T-helper 1 cell treated with Interleukin-12 subunit alpha and Interleukin-12 subunit beta and Interleukin-4 antibody, amounts not matched to agents 30 ng/mL and 1 ng/mL, for 36 hours (primary cell): ENCODE results near the gene ASB8. TPM values are rescaled to one million over a fixed set of nuclear protein-coding genes. Genes with fewer than 3 reads are reported as not detected.

ENCODE experiments used
- intact Hi-C: fragments of 100-400 bp; cut with micrococcal nuclease; formaldehyde crosslinking; loops from one replicate; pipeline ENCODE4 v1.15.1; 2024
- total RNA-seq: library from RNA; stranded (reverse); gene quantifications from 2 replicates; pipeline ENCODE4 v1.2.3, GENCODE V29; 2022

Gene ASB8
- total RNA-seq, 1 donor from 2014 or later, result 42.3 TPM

DNA sequence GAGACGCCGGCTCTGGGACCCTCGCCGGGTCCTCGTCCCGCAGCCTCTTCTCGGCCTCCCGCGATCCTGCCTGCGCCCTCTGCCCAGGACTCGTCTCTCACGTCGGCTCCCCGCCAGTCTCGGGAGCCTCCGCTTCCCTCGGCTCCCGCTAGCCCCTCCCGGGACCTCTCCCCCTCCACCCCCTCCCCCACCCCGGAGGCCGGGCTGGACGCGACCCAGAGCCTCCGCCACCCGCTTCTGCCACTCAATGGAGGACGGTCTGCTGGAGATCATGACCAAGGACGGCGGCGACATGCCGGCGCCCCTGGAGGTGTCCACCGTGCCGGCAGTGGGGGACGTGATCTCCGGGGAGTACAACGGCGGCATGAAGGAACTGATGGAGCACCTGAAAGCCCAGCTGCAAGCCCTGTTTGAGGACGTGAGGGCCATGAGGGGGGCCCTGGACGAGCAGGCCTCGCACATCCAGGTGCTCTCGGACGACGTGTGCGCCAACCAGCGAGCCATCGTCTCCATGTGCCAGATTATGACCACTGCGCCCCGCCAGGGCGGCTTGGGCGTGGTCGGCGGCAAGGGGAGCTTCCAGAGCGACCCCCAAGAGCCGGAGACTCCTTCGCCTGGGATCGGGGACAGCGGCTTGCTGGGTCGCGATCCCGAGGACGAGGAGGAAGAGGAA is 26.7 kb upstream of the ASB8 start:
- intact Hi-C loops, result loop anchor here (1.0 to 10.0 kb wide), 6 partner anchors 14 to 1819 kb away; partner anchors contain the start of genes ASB8, SENP1, VDR and ZNF641

DNA sequence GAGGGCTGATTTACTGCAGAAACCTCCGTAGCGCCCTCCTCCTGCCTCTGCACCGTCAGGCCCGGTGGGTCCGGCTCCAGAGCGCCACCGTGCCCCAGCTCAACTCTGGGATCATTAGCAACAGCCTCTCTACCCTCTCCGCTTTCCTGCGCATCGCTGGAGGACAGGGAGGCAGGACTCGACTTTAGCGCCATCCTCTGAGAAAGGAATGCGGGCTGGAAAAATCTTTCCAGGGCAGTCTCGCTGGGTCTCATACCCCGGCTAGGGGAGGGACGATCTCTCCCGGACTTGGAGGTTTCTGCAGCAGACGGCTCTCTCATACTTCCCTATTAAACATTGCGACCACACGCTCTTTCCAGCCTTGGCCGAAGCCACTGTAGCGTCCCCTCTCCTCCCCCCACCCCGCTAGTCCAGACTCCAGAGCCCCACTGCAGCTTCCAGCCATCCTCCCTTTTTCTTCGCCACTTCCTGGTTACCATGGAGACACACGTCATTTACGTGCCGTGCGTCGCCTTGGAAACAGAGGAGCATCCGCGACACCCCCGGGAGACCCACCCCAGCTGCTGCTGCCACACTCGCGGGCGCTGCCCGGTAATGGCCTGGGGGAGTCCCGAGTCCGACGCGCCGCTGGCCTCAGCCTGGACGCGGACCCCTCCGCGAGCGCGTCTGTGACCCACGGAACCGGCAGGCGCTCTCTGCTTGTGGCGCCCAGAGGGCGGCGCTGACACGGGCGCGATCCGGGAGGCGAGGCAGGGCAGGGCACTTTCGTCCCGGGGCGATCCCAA is 26.0 kb upstream of the ASB8 start, which contains the start of gene CCDC184:
CCDC184 (plus strand) TSS at position 554 of the 785 bp plus-strand sequence. CDS start 479 bp downstream, outside the sequence.
- intact Hi-C loops, result loop anchor here (1.0 to 10.0 kb wide), 6 partner anchors 15 to 1818 kb away; partner anchors contain the start of genes ASB8, SENP1, VDR and ZNF641

DNA sequence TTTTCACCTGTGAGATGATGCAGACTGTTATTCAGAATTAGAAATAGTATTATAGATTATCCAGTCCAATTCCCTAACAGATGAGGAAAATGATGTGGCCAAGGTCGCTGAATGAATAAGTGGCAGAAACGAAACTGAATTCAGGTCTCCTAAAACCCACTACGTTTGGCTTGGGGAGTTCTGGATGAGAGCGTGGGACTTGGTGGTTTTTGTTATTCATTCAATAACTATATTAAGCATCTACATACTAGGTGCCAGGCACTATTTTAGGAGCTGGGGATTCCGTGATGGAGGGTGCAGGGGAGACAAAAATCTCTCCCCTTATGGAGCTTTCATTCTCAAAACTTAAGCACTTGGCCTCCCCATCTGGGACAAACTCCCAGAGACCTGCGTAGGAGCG is 25.3 kb upstream of the ASB8 start:
- intact Hi-C loops, result loop anchor here (1.0 to 10.0 kb wide), 6 partner anchors 16 to 1818 kb away; partner anchors contain the start of genes ASB8, SENP1, VDR and ZNF641

DNA sequence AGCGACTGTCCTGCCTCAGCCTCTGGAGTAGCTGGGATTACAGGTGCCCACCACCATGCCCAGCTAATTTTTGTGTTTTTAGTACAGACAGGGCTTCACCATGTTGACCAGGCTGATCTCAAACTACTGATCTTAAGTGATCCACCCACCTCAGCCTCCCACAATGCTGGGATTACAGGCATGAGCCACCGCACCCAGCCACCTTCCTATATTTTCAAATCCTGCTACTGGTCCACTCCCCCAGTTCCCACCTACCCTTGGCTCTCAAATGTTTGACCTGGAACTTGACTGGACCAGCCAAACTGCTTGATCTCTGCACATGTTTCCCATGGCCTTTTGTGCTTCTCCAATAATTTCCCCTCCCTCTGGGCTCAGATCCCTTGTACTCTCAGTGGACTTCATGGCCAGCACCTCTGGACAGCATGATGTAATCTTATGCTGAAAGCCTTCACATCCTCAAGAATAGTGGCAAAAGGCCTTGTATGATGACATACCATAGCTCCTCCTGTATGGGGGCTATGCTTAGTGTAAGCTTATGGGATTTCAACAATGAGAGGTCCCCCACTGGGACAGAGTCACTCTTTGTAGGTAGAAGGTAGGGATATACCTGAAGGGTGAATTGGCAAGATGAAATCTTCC is 23.7 kb upstream of the ASB8 start:
- intact Hi-C loops, result loop anchor here (5.0 to 10.0 kb wide), 2 partner anchors 171 to 1816 kb away; partner anchors contain the start of gene ZNF641

DNA sequence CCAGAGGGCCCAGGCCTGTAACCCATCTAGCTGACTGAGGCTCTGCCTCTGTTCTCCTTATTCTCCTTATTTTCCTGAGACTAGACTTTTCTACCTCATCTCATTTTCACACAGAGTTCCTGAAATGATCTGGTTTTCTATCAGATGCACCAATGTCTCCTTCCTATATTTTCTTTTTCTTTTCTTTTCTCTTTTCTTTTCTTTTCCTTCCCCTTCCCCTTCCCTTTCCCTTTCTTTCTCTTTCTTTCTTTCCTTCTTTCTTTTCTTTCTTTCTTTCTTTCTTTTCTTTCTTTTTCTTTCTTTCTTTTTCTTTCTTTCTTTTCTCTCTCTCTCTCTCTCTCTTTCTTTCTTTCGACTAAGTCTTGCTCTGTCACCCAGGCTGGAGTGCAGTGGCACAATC is 23.1 kb upstream of the ASB8 start:
- intact Hi-C loops, result loop anchor here (5.0 to 10.0 kb wide), 2 partner anchors 172 to 1816 kb away; partner anchors contain the start of gene ZNF641

DNA sequence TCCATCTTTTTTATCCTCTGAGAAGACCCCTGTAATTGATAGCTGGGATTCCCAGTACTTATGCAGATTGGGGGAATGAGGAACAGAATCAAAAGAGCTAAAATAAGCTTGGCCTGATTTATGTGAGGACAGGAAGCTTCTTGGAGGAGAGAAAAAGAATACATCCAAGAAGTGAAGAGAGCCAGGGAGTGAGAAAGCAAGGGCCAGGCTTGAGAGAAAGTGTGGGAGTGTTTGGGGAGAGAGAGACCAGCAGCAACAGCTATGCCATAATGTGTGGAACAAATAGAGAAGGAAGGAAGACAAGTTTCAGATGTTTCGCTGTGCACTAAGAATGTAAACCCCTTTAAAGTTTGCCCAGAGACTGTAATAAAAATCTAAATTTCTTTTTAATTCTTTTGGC is 22.2 kb upstream of the ASB8 start:
- intact Hi-C loops, result no loop called here

DNA sequence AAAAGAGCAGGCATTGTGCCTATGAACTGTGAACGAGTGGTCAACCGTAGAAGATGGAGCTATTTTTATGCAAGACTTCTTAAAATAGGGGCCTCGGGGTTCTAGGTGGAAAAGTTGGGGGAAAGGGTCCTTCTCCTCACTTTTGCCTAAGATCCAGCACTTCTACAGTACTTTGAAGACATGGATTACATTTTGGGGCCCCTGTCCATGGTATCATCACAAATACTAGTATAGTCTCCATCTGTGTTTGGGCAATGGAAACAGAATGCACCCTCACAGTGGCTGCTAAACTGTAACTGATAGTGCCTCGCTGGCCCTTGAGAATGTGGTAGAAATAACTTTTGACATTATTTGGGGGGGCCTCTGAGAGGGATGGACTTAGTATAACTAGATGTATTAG is 20.7 kb upstream of the ASB8 start:
- intact Hi-C loops, result no loop called here

DNA sequence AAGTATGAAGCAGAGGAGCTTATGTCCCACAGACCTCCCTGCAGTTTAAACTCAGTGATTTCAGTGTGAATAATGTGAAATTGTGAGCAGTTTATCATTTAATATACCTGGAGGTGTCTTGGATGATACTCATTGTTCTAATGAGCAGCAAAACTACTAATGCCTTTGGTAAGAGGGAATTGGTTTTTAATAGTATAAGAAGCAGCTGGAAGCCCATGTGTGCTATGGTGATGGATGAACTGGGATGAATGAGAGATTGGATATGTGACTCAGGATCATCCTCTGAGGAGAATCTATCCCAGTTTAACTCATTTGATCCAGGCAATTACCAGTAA is 19.1 kb upstream of the ASB8 start:
- intact Hi-C loops, result no loop called here

DNA sequence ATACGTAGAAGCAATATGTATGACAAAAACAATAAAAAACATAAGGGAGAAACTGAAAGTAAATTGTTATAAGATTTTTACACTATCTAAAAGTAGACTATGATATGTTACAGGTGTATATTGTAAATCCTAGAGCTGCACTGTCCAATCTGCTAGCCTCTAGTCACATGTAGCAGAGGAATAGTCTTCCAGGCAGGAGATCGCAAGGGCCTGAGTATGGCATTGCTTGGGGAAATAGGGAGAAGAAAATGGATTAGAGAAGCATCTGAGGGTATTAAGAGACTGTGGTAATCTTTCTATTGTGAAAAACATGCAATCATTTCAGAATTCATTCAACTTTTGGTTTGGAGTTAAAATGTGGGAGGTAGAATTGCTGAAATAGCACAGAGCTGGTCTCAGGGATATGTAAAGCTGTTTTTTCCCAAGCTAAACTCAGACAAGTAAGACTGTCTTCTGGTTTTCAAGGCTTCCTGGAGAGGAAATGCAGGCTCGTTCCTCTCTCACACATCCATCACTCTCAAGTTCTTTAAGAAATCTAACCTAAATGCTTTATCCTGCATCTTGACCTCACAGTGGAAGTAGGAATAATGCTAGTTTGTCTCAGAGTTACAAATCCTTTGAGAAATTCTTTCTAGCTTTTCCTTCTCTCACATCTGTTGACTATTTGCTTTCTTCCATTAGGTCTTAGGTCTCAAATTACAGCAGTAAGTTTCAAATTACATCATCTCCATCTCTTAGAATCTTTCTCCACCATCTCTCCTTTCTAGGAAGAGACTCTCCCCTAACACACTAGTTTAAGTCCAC is 18.5 kb upstream of the ASB8 start:
- intact Hi-C loops, result no loop called here

DNA sequence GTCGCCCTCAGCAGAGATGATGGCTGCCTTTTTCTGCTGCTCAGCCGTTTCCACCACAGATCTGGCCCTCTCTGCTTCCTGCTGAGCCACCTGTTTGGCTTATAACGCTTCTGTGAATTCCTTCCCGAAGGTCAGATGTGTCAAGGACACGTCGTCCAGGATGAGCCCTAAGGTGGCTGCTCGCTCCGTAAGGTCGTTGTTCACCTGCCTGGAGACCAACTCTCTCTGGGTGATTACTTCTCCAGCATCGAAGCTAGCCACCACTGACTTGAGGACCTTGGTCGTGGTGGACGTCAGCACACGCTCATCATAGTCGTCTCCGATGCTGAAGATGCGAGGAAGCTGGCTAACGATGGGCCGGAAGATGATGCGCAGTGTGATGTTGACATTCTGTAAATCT is 11.7 kb upstream of the ASB8 start:
- intact Hi-C loops, result loop anchor here (5.0 kb wide), 1 partner anchor 167 kb away; the partner anchor contains the start of gene COL2A1

DNA sequence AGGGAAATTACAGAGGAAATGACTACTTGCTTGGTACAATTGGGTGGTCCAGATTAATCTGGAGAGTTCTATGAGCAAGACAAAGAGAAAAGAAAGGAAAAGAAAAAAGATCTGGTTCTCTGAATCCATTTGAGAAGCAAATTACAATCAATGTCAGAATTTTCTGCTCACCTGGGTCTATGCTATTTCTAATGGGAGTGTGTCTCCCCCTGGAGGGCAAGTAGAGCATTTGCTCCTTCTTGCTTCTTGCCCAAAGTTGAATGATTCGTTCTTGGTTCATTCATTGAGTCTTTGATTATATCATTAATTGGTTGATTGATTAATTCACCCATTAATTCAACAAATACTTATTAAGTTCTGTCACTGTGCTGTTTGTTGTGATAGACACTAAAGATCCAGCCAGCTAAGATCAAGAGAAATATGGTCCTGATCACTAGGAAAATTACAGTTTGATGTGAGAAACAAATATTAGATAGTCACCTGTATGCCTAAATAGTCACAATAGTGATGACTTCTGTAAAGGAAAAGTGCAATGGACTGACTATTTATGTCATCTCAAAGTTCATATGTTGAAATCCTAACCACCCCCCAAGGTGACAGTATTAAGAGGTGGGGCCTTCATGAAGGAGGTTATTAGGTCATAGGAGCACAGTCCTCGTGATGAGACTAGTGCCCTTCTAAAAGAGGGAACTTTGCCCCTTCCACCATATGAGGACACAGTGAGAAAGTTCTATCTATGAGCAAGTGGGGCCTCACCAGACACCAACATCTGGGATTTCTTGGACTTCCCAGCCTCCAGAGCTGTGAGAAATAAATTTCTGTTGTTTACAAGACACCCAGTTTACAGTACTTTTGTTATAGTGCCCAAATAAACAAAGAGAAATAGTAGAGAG is 8.0 kb upstream of the ASB8 start:
- intact Hi-C loops, result loop anchor here (1.0 to 5.0 kb wide), 8 partner anchors 8 to 453 kb away; partner anchors contain the start of genes ASB8, COL2A1, SENP1 and TMEM106C

DNA sequence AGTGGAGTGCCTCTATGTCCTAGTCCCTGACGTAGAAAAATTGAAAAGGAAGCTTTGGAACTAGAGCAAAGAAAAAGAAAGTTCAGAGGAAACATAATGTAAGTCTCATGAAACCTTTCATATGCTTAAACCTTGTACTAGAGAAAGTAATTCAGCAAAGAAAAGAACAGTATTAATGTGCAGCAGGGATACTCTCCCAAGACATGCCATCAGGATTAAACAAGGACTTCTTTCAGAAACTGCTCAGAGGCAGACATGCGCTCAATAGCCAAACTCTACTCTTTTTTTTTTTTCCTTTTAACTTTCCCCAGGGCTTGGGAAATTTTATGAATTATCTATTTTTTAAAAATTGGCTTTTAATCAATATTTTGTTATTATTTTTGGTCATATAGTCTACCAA is 7.1 kb upstream of the ASB8 start:
- intact Hi-C loops, result loop anchor here (2.0 kb wide), 1 partner anchor 58 kb away; the partner anchor contains the start of gene SENP1

DNA sequence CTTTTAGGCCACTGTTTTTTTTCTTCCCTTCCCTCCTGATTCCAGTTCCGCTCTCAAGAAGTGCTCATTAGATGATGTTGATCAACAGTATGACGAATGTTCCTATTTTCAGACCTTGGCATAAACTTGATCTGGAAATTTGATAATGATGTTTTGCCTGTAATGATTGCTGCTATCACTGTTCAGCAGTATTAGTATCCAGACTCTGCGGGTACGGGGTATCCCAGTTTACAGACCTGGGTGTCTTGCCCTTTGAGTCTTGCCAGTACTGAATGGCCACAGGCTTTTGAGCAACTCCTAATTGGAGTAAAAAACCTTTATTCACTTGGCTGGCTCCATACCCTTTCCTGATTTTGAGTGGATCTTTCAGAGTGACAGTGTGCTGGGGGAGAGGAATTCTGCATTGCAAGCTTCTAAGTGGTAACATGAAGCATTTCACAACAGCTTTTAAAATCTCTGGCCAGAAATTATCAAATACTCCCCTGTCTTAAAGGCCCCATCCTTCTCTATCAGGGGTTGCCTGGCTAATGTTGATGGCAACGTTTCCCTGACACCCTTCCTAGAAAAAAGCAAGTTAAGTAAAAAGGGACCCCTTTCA is 5.9 kb upstream of the ASB8 start:
- intact Hi-C loops, result no loop called here

DNA sequence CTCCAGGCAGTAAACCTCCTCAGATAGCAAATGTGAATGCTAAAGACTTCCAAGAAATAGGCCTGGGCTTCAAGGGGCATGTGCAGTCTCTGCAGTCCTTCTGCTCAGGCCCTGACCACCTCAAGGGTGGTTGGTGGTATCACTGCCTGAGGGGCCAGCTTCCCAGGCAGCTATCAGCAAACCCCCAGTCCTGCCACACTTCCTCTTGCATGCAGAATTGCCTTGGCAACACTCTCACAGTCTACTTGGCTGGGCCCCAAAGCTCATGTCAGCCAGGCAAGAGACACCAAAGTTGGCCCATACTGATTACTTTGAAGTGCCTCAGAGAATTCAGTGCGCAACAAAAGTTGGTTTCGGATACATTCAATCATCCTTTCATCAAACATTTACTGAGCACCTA is 3.5 kb upstream of the ASB8 start:
- intact Hi-C loops, result no loop called here

DNA sequence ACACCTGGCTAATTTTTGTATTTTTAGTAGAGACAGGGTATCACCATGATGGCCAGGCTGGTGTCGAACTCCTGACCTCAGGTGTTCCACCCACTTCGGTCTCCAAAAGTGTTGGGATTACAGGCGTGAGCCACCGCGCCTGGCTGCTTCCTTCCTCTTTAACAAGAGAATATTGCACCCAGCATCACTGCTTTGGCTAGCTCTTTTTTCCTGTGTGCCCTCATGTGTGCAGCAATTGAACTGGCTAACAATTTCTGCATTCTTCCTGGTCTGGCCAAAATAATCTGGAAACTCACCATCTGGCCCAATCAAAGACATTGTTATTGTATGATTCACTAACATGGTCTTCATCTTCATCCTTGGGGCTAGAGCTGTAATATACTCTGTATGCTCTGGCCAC is 2.7 kb upstream of the ASB8 start:
- intact Hi-C loops, result no loop called here

DNA sequence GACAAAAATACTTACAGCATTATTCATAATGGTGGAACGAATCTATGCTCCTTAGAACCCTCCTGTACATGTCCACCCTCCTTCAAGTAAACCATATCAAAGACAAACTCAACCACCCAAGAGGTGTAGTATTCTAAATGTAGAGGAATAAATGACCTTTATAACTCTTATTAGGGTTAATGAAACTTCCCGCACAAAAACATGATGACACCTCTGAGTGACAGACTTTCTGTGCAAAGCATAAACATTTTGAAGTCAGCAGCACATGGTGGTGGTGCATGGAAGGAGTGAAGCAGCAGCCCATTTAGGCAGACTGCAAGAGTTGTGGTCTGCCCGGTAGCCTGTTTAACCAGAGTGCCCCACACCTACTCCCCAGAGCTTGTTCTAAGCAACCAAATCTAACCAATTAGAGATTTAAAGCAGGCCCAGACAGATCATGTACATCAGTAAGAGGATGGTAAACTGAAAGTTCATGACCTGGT is 615 bp upstream of the ASB8 start:
- intact Hi-C loops, result loop anchor here (1.0 to 5.0 kb wide), 17 partner anchors 7 to 1869 kb away; partner anchors contain the start of genes CCDC184, CCNT1, KANSL2 and PFKM

DNA sequence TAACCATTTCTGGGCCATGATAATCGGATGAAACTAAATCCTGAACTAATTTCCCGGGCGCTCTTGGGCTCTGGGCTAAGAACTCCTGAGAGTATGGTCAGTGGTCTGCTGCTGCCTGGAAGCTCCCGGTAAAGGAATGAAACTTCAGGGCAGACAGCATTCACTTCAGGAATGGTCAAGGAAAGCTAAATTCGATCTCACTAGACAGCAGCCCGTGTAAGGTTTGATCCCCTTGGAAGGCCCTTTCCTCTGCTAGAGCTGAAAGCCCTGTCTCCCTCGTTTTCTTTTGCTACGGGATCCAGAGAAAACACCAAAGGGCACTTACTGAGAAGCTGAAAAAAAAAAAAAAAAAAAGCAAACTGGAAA is 680 bp downstream of the ASB8 start:
- intact Hi-C loops, result loop anchor here (1.0 to 5.0 kb wide), 17 partner anchors 9 to 1871 kb away; partner anchors contain the start of genes CCDC184, CCNT1, KANSL2 and PFKM

DNA sequence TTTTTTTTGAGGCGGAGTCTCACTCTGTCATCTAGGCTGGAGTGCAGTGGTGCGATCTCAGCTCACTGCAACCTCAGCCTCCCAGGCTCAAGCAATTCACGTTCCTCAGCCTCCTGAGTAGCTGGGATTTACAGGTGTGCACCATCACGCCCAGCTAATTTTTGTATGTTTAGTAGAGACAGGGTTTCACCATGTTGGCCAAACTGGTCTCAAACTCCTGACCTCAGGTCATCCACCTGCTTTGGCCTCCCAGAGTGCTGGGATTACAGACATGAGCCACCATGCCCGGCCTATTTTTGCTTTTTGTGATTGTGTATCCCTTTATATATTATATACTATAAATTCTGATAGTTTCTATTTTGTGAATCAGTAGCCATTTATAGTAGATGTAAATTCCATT is 1.5 kb downstream of the ASB8 start:
- intact Hi-C loops, result loop anchor here (2.0 to 5.0 kb wide), 3 partner anchors 449 to 1872 kb away; partner anchors contain the start of genes RACGAP1 and RPAP3
